Dendritic cell treated with granulocyte-macrophage colony-stimulating factor and Interleukin-4, amounts not matched to agents 40 ng/mL and 50 ng/mL, for 4 days (primary cell): ENCODE data around the gene ATF6.
"Not testable (repeated sequence)": the region's sequence is repeated elsewhere in the genome, so short reads cannot be mapped to it uniquely, and the experiment has no call there.

Experiments used
- H3K27ac Mint-ChIP-seq: one replicate; pipeline ENCODE4 v1.8.0; 2022; ENCODE audit warnings: mild to moderate bottlenecking, mixed read lengths
- H3K27me3 Mint-ChIP-seq: one replicate; pipeline ENCODE4 v1.8.0; 2022; ENCODE audit warnings: mild to moderate bottlenecking, mixed read lengths
- H3K36me3 Mint-ChIP-seq: one replicate; pipeline ENCODE4 v1.8.0; 2022; ENCODE audit warnings: low read depth, mixed read lengths
- H3K4me1 Mint-ChIP-seq: one replicate; pipeline ENCODE4 v1.8.0; 2022; ENCODE audit warnings: low read depth, mixed read lengths
- H3K4me3 Mint-ChIP-seq: one replicate; pipeline ENCODE4 v1.8.0; 2022; ENCODE audit warnings: mild to moderate bottlenecking, moderate library complexity, mixed read lengths
- H3K9me3 Mint-ChIP-seq: one replicate; pipeline ENCODE4 v1.8.0; 2022; ENCODE audit warnings: mixed read lengths
- intact Hi-C: fragments of 100-400 bp; cut with micrococcal nuclease; formaldehyde crosslinking; loops from one replicate; pipeline ENCODE4 v1.15.0; 2022

ATF6 gene

GRCh38 chr1:161810780-161811179 lies 44.7 kb downstream of the ATF6 start:
- intact Hi-C loops, result no loop called here
- peaks cover 14% of the 10 kb centered on the region for H3K9me3 Mint-ChIP-seq
- no peak overlapping the region for H3K27ac Mint-ChIP-seq
- H3K4me1 Mint-ChIP-seq, result no peaks in the 10 kb centered on the region
- H3K27me3 Mint-ChIP-seq, result no peaks in the 10 kb centered on the region
- H3K36me3 Mint-ChIP-seq, result peaks cover 74% of the 10 kb centered on the region
- no peak overlapping the region for H3K4me3 Mint-ChIP-seq

DNA sequence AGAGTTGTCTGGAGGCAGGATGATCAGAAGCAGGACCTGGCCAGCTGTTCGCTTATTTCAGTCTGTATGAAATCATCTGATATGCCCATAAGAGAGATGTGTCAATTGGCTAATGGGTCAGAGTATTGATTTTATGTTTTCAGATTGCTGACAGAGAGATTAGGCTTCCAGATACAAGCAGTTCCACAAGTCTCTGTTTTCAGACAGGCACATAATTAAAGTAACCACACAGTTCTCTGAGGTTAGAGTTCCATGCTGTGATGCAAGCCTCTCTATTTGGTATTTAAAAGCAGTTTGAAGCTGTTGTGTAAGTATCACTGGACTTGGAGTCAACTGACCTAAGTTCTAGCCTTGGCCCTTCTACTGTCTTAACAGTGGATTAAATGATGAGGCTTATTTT lies 50.1 kb downstream of the ATF6 start:
- no peaks in the 10 kb centered on the region for H3K27me3 Mint-ChIP-seq
- H3K4me3 Mint-ChIP-seq, result no peak overlapping the region
- no peak overlapping the region for H3K27ac Mint-ChIP-seq
- no peaks in the 10 kb centered on the region for H3K9me3 Mint-ChIP-seq
- H3K36me3 Mint-ChIP-seq, result peaks cover 78% of the 10 kb centered on the region
- H3K4me1 Mint-ChIP-seq, result no peaks in the 10 kb centered on the region
- intact Hi-C loops, result no loop called here

DNA sequence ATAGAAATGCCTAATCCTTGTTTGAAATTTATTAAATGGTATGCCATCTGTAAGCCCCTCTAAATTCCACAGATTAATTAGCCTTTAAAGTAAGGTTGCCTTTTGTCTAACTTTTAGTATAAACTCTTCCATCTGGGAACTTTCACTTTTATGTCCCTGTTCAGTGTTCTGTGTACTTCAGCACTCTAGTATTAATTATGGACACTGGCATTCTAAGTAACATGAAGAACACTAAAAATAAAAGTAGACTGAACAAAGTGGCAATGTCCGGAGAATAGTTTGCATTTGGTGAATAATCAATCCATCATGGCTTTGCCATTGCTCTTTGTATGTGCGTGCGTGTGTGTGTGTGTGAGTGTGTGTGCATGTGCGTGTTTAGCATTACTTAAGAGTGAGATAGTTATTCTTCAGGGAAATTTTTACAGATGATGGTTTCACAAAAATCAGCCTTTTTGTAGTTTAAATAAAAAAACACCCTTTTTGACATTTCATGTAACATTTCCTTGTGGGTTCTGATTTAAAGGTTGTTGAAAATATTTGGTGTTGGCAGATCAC lies 51.1 kb downstream of the ATF6 start:
- Mint-ChIP-seq H3K36me3 (peaks cover 78% of the 10 kb centered on the region), H3K4me1 (no peaks in the 10 kb centered on the region), H3K9me3 (no peaks in the 10 kb centered on the region), H3K27me3 (no peaks in the 10 kb centered on the region), H3K27ac (no peak overlapping the region), H3K4me3 (no peak overlapping the region)
- intact Hi-C loops, result no loop called here

- Mint-ChIP-seq H3K4me3 (no peak overlapping the region), H3K9me3 (no peaks in the 10 kb centered on the region), H3K4me1 (no peaks in the 10 kb centered on the region), H3K27ac (no peak overlapping the region), H3K36me3 (peaks cover 85% of the 10 kb centered on the region), H3K27me3 (no peaks in the 10 kb centered on the region)
- intact Hi-C loops, result no loop called here
Observed at GRCh38 chr1:161820914-161821313, 54.8 kb downstream of the ATF6 start.

GRCh38 chr1:161824618-161825017 lies 58.5 kb downstream of the ATF6 start:
- peaks cover 9% of the 10 kb centered on the region for H3K9me3 Mint-ChIP-seq
- H3K27me3 Mint-ChIP-seq, result no peaks in the 10 kb centered on the region
- H3K27ac Mint-ChIP-seq, result no peak overlapping the region
- intact Hi-C loops, result no loop called here
- H3K4me1 Mint-ChIP-seq, result no peaks in the 10 kb centered on the region
- peaks cover 92% of the 10 kb centered on the region for H3K36me3 Mint-ChIP-seq
- no peak overlapping the region for H3K4me3 Mint-ChIP-seq

DNA sequence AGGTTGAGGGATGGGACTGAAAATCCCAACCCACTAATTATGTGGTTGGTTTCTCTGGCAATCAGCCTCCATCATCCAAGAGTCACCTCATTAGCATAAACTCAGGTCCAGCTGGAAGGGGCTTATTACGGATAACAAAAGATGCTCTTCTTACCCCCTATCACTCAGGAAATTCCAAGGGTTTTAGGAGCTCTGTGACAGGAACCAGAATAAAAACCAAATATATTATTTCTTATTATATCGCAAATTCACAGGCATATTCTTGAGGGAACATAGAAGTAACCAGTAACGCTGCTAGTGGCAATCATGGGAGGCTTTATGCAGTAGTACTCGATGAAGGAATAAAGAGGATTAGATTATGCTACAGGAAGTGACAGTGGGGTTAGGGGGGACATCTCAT lies 59.7 kb downstream of the ATF6 start:
- no peaks in the 10 kb centered on the region for H3K4me1 Mint-ChIP-seq
- no peaks in the 10 kb centered on the region for H3K27me3 Mint-ChIP-seq
- peaks cover 88% of the 10 kb centered on the region for H3K36me3 Mint-ChIP-seq
- peaks cover 9% of the 10 kb centered on the region for H3K9me3 Mint-ChIP-seq
- H3K27ac Mint-ChIP-seq, result no peak overlapping the region
- intact Hi-C loops, result no loop called here
- no peak overlapping the region for H3K4me3 Mint-ChIP-seq

GRCh38 chr1:161826478-161826877 lies 60.4 kb downstream of the ATF6 start:
- H3K27ac Mint-ChIP-seq, result no peak overlapping the region
- H3K36me3 Mint-ChIP-seq, result peaks cover 81% of the 10 kb centered on the region
- H3K4me1 Mint-ChIP-seq, result no peaks in the 10 kb centered on the region
- H3K27me3 Mint-ChIP-seq, result no peaks in the 10 kb centered on the region
- peaks cover 9% of the 10 kb centered on the region for H3K9me3 Mint-ChIP-seq
- no peak overlapping the region for H3K4me3 Mint-ChIP-seq
- intact Hi-C loops, result no loop called here

- peaks cover 76% of the 10 kb centered on the region for H3K36me3 Mint-ChIP-seq
- H3K4me1 Mint-ChIP-seq, result no peaks in the 10 kb centered on the region
Observed at GRCh38 chr1:161827786-161828185, 61.7 kb downstream of the ATF6 start.

GRCh38 chr1:161832299-161832907 lies 66.3 kb downstream of the ATF6 start:
- H3K27ac Mint-ChIP-seq, H3K4me1 Mint-ChIP-seq, intact Hi-C loops, H3K4me3 Mint-ChIP-seq, H3K27me3 Mint-ChIP-seq: not testable (repeated sequence)
- Mint-ChIP-seq H3K9me3 (peaks cover 18% of the 10 kb centered on the region), H3K36me3 (peaks cover 48% of the 10 kb centered on the region)

More at GRCh38 chr1:161827786-161828185, 61.7 kb downstream of the ATF6 start:
- H3K9me3 Mint-ChIP-seq, result peaks cover 9% of the 10 kb centered on the region
- no peak overlapping the region for H3K4me3 Mint-ChIP-seq
- intact Hi-C loops, result no loop called here
- no peaks in the 10 kb centered on the region for H3K27me3 Mint-ChIP-seq
- H3K27ac Mint-ChIP-seq, result no peak overlapping the region

GRCh38 chr1:161834967-161835550 lies 68.9 kb downstream of the ATF6 start:
- Mint-ChIP-seq H3K4me3 (no peak overlapping the region), H3K9me3 (peaks cover 9% of the 10 kb centered on the region), H3K36me3 (peaks cover 48% of the 10 kb centered on the region), H3K27me3 (no peaks in the 10 kb centered on the region), H3K27ac (no peak overlapping the region), H3K4me1 (no peaks in the 10 kb centered on the region)
- intact Hi-C loops, result no loop called here

GRCh38 chr1:161836018-161836417 lies 69.9 kb downstream of the ATF6 start:
- Mint-ChIP-seq H3K36me3 (peaks cover 51% of the 10 kb centered on the region), H3K4me3 (no peak overlapping the region), H3K27ac (no peak overlapping the region), H3K4me1 (no peaks in the 10 kb centered on the region), H3K9me3 (peaks cover 9% of the 10 kb centered on the region), H3K27me3 (no peaks in the 10 kb centered on the region)
- intact Hi-C loops, result no loop called here

- Mint-ChIP-seq H3K9me3 (peaks cover 5% of the 10 kb centered on the region), H3K27ac (no peak overlapping the region), H3K27me3 (no peaks in the 10 kb centered on the region), H3K4me3 (no peak overlapping the region), H3K4me1 (no peaks in the 10 kb centered on the region), H3K36me3 (peaks cover 52% of the 10 kb centered on the region)
- intact Hi-C loops, result no loop called here
Observed at GRCh38 chr1:161838362-161838761, 72.2 kb downstream of the ATF6 start.

DNA sequence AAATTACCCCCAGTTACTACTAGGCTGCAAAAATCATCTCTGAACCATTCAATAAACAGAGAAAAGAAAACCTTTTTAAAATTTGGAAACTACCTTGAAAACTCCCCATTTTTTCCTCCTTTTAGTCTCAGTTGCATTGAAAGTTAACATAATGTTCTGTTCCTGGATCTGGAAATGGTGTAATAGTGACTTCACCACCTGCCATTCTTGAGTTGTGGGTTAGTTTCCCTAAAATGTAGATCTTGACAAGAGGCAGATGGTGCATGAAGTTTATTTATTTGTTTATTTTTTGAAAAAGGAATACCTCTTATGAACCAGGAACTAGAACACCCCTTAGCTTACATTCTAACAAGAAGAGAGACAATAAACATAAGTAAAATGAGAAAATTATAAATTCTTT lies 72.8 kb downstream of the ATF6 start:
- intact Hi-C loops, result no loop called here
- H3K9me3 Mint-ChIP-seq, result peaks cover under 1% of the 10 kb centered on the region
- no peak overlapping the region for H3K4me3 Mint-ChIP-seq
- no peaks in the 10 kb centered on the region for H3K4me1 Mint-ChIP-seq
- no peak overlapping the region for H3K27ac Mint-ChIP-seq
- H3K27me3 Mint-ChIP-seq, result no peaks in the 10 kb centered on the region
- peaks cover 54% of the 10 kb centered on the region for H3K36me3 Mint-ChIP-seq

GRCh38 chr1:161839591-161839990 lies 73.5 kb downstream of the ATF6 start:
- no peaks in the 10 kb centered on the region for H3K27me3 Mint-ChIP-seq

GRCh38 chr1:161840363-161840762 lies 74.2 kb downstream of the ATF6 start:
- intact Hi-C loops, result no loop called here
- Mint-ChIP-seq H3K4me1 (no peaks in the 10 kb centered on the region), H3K27me3 (no peaks in the 10 kb centered on the region), H3K9me3 (no peaks in the 10 kb centered on the region), H3K36me3 (peaks cover 67% of the 10 kb centered on the region), H3K27ac (no peak overlapping the region), H3K4me3 (no peak overlapping the region)

More at GRCh38 chr1:161839591-161839990, 73.5 kb downstream of the ATF6 start:
- Mint-ChIP-seq H3K27ac (no peak overlapping the region), H3K4me3 (no peak overlapping the region), H3K4me1 (no peaks in the 10 kb centered on the region), H3K36me3 (peaks cover 61% of the 10 kb centered on the region), H3K9me3 (no peaks in the 10 kb centered on the region)
- intact Hi-C loops, result no loop called here
